KMS-11 (cell line): ENCODE results near the gene DGKQ.

Experiments
- H2AFZ ChIP-seq: fragments of 200-600 bp; sonication (generic); 2 replicates; pipeline ENCODE4 v1.6.1; 2016; ENCODE audit warnings: antibody characterized with exemption, mixed run types, low read depth
- H3K27ac ChIP-seq: fragments of 200-600 bp; sonication (generic); 2 replicates; pipeline ENCODE4 v1.6.1; 2016; ENCODE audit warnings: mild to moderate bottlenecking, mixed run types
- H3K27me3 ChIP-seq: fragments of 200-600 bp; sonication (generic); 2 replicates; pipeline ENCODE4 v1.6.1; 2017; ENCODE audit warnings: mild to moderate bottlenecking, low read depth, mixed run types, moderate library complexity; ENCODE audit not compliant: insufficient read depth
- H3K36me3 ChIP-seq: fragments of 200-600 bp; sonication (generic); 2 replicates; pipeline ENCODE4 v1.6.1; 2017; ENCODE audit warnings: mild to moderate bottlenecking, mixed run types; ENCODE audit not compliant: insufficient read depth
- H3K4me1 ChIP-seq: fragments of 200-600 bp; sonication (generic); 2 replicates; pipeline ENCODE4 v1.6.1; 2016; ENCODE audit warnings: mild to moderate bottlenecking, low read depth, mixed run types; ENCODE audit not compliant: poor library complexity, severe bottlenecking
- H3K4me2 ChIP-seq: fragments of 200-600 bp; sonication (generic); 2 replicates; pipeline ENCODE4 v1.7.0; 2016; ENCODE audit warnings: mild to moderate bottlenecking, mixed run types
- H3K4me3 ChIP-seq: fragments of 200-600 bp; sonication (generic); IDR thresholded peaks from 2 replicates; pipeline ENCODE4 v1.6.1; 2017; ENCODE audit warnings: low read depth, low read length, mixed read lengths; ENCODE audit not compliant: insufficient read depth
- H3K79me2 ChIP-seq: fragments of 200-600 bp; sonication (generic); 2 replicates; pipeline ENCODE4 v1.6.1; 2016; ENCODE audit warnings: low read depth, mixed run types; ENCODE audit not compliant: insufficient read depth
- H3K9ac ChIP-seq: fragments of 200-600 bp; sonication (generic); 2 replicates; pipeline ENCODE4 v1.6.1; 2016; ENCODE audit warnings: mild to moderate bottlenecking, mixed run types
- H4K20me1 ChIP-seq: fragments of 200-600 bp; sonication (generic); 2 replicates; pipeline ENCODE4 v1.6.1; 2016; ENCODE audit warnings: mild to moderate bottlenecking, mixed run types; ENCODE audit not compliant: insufficient read depth
- TF ChIP-seq, protein P1 (sequence below): fragments of 200-600 bp; sonication (generic); conservative IDR thresholded peaks from 2 replicates; pipeline ENCODE4 v1.6.1; 2017; ENCODE audit warnings: low read depth, mild to moderate bottlenecking, antibody characterized with exemption, low read length, moderate library complexity, mixed read lengths

DGKQ gene

DNA sequence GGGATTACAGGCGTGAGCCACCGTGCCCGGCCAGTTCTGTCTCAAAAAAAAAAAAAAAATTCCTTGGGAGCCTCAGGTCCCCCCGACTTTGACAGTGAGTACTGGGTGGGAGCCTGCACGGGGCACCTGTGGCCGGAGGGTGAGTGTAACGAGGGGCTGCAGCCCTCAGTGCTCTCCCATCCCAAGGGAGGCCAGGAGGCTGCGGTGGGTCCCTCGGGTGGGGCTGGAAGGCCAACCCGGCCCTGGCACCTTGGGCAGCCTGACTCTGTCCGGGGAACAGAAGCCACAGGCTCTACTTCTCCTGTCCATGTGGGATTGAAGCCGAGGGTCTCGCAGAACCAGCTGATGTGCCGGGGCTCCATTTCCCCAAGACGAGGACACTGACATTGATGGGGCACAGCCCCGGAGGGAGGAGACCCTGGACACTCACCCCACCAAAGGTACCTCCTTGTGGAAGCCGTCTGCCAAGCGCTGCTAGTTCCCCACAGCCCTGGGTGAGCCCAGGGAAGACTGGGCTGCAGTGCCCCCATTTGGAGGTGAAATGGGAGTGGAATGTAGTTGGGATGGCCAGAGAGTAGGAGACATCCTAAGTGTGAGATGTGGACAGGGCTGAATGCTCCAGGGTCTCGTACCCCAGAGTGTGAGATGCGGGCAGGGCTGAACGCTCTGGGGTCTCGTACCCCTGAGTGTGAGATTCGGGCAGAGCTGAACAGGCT, 22.1 kb upstream of the DGKQ start:
- H3K27me3 ChIP-seq = no peaks in the 10 kb centered on the region
- no peak overlapping the region for H2AFZ ChIP-seq
- no peaks in the 10 kb centered on the region for H4K20me1 ChIP-seq

DNA sequence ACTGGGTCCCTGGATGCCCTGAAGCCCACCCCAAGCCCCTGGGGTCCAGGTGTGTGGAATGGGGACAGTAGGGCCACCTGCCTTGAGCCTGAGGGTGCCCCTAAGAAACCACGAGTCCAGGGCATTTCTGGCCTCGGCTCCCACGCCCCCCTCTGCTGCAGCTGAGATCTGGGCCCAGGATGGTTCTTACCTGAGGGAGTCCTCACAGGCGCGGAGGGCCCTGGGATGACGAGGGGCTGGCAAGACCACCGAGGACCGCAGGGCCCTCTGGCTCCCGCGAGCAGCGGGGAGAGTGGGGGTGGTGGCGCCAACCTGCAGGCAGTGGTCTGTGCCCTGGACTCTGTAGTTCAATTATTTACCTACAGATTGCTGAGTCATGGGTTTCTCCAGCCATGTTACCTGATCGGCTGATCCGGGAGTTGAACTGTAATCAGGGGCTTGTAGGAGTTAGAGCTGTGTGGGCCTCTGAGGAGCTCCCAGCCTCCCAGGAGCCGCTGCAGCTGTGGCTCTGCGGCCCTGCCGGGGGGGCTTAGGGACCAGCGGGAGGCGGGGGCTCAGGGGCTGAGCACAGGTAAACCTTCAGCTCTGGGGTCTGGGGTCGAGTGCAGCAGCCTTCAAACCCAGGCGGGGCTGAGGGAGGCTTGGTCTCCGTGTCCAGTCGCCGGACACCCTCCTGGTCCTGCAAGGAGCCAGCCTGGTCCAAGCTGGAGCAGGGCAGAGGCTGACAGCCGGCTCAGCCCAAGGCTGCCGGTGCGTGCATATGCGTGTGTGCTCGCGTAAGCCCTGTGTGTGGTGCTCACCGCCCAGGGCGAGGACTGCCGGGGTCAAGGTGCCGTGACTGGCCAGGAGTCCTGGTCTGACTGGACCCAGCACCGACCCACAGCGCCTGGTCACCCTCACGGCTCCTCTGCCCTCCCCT, 20.0 kb upstream of the DGKQ start, which contains the start of gene SLC26A1:
Gene SLC26A1 (minus strand): TSS at position 294 of the 919 bp plus-strand sequence. CDS start 1,701 bp downstream, outside the sequence.
- H4K20me1 ChIP-seq = no peaks in the 10 kb centered on the region
- H3K79me2 ChIP-seq = no peaks in the 10 kb centered on the region
- no peak within 1 kb of the TSS for H3K27ac ChIP-seq
- no peak within 1 kb of the TSS for H3K4me3 ChIP-seq
- no peak within 1 kb of the TSS for H2AFZ ChIP-seq
- H3K27me3 ChIP-seq = no peaks in the 10 kb centered on the region
- H3K4me1 ChIP-seq = no peaks in the 10 kb centered on the region
- no peaks in the 10 kb centered on the region for H3K36me3 ChIP-seq
- TF ChIP-seq, protein P1, sequence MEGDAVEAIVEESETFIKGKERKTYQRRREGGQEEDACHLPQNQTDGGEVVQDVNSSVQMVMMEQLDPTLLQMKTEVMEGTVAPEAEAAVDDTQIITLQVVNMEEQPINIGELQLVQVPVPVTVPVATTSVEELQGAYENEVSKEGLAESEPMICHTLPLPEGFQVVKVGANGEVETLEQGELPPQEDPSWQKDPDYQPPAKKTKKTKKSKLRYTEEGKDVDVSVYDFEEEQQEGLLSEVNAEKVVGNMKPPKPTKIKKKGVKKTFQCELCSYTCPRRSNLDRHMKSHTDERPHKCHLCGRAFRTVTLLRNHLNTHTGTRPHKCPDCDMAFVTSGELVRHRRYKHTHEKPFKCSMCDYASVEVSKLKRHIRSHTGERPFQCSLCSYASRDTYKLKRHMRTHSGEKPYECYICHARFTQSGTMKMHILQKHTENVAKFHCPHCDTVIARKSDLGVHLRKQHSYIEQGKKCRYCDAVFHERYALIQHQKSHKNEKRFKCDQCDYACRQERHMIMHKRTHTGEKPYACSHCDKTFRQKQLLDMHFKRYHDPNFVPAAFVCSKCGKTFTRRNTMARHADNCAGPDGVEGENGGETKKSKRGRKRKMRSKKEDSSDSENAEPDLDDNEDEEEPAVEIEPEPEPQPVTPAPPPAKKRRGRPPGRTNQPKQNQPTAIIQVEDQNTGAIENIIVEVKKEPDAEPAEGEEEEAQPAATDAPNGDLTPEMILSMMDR = no peak
- no peak within 1 kb of the TSS for H3K9ac ChIP-seq
- H3K4me2 ChIP-seq = no peak within 1 kb of the TSS

More for the DNA sequence above, 22.1 kb upstream of the DGKQ start:
- TF ChIP-seq, protein P1 = no peak
- Histone ChIP-seq H3K4me2 (no peak overlapping the region), H3K36me3 (no peaks in the 10 kb centered on the region), H3K79me2 (no peaks in the 10 kb centered on the region), H3K9ac (no peak overlapping the region), H3K27ac (no peak overlapping the region), H3K4me3 (no peak overlapping the region), H3K4me1 (no peaks in the 10 kb centered on the region)

DNA sequence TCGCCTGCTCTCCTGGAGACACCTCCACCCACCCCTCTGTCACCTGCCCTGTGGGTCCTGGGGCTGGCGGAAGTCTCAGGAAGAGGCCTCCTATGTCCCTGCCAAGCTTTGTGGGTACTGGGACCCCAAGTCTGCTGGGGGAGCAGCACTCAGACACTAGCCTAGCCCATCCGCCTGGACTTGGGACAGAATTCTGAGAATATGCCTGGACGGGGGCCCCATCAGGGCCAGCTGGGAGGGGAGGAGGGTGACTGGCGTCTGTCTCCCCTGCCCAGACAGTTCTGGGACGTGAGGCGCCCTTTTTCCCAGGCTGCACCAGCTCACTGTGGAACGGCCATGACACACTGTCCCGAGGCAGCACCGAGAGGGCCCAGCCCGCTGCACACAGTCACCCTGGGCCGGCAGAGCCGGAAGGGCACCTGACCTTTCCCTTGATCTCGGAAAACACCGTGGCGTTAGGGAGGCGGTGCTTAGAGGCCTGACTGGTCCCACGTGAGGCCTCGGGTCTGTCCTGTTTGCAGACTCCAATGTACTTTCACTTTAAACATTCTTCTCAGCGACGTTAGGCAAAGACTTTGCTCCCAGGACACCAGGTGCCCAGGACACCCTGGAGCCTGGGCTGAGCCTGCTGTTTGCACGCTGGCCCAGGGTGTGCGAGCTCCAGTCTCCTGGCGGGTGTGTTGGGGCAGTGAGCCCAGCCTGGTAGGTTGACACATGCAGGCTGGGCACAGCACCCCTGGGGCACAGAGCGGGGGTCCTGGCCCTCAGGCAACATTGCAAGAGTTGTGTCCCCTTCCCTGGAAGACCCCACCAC, 19.1 kb upstream of the DGKQ start:
- no peaks in the 10 kb centered on the region for H3K4me1 ChIP-seq
- no peak overlapping the region for H3K9ac ChIP-seq
- TF ChIP-seq, protein P1 = no peak
- no peaks in the 10 kb centered on the region for H3K79me2 ChIP-seq
- H3K27ac ChIP-seq = no peak overlapping the region
- no peaks in the 10 kb centered on the region for H3K27me3 ChIP-seq
- no peaks in the 10 kb centered on the region for H4K20me1 ChIP-seq
- H3K4me3 ChIP-seq = no peak overlapping the region
- no peak overlapping the region for H2AFZ ChIP-seq
- H3K36me3 ChIP-seq = no peaks in the 10 kb centered on the region
- no peak overlapping the region for H3K4me2 ChIP-seq
